CD4-positive, alpha-beta T cell treated with Interleukin-6 for 4 hours (primary cell): ENCODE measurements around the gene KCNA2.

Source experiments
- DNase-seq: peaks from one replicate; pipeline ENCODE4 v3.0.0-alpha.2; 2020; ENCODE audit warnings: mixed read lengths

KCNA2 gene

DNA sequence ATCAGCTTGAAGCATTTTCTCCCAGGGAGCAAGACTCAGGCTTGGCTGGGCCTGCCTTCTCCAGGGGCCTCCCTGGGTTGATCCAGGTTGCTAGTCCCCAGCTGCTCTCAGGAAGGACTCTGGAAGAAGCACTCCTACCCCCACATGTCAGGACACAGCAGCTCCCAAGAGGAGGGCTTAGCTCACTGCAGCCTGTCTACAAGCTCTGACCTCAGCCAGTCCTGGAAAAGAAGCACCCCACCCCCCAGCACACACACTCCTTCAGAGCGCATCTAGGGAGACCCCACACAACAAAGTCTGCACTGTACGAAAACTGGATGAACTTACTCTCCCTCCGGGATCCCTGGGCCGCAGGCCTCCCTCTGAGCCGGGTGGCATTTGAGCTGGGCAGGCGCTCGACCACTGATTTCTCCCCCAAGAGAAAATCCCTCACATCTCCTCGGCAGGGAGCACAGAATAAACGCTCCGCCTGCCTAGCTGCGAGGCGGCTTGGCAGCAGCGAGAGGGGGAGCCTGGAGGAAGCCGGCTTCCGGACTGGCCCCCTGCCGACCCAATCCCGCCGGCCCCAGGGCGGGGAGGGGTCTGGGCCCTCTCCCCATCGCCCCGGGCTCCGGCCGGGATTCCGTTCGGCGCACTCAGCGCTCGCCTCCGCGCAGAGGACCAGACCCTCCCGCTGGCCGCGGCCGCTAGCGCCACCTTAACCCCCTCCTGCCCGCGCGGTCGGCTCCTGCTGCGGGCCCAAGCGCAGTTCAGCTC, at the start of gene KCNA2:
KCNA2 (minus strand) TSS at position 458 of the 756 bp plus-strand sequence. CDS start 1,576 bp downstream, outside the sequence.
- DNase-seq = peak; percentile 11

DNA sequence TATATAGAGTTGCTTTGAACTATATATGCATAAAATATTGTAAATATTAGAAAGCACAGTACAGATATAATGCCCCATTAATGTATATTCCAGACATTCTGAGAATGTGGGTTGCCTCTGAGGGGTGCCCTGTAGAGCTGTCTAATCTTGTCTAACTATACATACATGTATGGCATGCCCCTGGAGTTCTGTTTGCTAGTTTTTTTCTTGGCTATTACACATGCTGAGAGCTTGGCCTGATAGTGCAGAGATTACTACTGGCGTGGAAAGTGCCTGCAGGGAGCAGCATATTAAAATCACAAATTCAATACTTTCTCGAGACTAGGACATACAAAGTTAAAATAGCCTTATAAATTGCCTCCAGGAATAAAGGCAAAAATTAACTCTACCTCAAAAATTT, 44.5 kb upstream of the KCNA2 start:
- no peak for DNase-seq

DNA sequence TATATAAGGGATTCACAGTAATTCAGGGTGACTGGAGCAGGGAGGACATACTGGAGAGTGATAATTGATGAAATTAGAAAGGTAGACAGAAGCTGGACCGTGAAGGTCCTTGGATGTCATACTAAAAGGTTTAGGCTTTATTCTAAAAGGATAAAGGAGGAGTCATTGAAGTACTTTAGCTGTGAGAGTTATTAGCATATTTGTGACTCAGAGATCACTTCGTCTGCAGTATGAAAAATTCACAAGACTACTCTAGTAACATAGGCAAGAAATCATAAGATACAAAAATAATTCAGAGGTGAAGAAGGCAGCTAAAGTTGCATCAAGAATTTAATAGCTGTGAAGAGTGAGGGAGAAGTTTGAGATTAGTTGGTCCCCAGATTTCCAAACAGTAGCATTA, 42.3 kb upstream of the KCNA2 start:
- DNase-seq = no peak

DNA sequence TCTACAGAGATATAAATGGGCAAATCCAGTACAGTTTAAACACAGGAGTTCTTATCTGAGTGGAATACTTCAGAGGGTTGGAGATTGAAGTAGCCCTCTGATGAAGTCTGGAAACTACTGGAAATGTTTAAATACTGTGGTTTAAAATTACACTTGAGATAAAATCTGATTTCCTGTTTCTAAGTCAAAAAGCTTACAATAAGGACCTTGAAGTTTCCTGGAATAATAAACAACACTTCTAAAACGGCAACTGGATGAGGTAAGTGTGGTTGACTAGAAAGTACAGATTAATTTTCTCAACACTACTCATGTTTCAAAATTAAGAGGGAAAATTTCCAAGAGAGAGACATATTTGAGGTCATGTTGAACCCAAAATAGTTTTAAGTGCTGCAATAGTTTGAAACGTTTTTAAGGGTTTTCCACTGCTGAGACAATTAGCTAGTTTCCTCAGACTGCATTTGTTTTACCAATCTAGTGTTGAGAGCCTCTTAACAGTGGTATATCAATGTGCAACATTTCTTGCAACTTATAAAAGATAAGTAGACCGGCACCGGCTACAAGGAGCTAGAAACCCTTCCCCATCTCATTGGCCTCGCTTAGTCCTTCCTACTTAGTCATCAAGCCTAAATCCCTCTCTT, 41.2 kb upstream of the KCNA2 start:
- no peak for DNase-seq

DNA sequence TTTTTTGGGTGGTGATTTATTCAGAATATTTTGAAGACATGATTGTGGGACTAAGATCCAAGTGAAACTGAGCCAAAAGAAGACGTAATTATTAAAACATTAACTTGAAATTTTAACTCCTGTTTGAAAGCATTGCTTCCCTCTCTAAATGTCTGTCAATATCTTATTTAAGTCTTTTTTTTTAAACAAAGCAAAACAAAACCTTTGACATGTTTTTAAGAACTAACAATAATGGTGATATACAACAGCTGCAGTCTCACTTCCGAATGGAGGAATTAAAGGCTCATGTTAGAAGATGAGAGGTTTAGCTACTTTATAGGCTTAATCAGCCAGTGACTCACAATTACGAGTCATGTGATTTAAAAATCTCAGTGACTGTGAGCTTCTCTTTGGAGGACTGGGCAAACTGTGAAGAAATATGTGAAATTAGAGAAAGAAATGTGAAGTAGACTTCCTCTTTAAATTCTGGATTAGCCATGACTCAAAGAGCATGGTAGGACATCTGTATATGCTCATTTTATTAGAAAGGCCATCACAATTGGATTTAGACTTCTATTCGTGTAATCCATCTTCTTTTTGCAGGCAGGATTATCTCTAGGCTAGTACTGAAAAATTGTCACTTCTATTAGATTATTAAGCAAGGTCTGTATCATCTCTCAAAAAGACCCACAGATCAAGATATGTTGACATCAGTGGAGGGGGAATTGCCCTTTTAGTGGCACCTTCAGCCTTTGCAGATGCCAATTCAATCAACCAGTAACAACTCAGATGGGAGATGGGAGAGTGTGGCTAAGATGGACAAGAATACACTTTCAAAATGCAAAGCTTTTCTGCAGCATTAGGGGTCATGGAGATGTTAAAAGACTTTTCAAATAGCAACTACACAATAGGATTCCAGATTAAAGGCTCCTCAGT, 39.9 kb upstream of the KCNA2 start:
- DNase-seq = no peak

DNA sequence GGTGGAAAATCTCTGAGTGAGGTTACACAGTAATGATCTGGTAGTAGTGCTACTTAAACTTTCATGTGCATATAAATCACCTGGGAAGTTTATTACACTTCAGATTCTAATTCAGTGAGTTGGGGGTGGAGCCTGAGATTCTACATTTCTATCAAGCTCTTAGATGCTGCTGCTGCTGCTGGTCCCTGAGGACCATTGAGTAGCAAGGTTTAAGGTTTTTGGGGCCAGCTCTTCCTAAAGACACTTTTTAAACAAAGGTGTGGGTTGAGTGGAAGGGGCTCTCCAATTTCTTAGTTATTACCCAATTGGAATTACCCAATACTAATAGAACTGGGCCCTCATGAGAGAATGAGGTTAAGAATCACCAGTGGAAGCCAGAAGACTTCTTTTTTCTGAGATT, 39.1 kb upstream of the KCNA2 start:
- DNase-seq = no peak

DNA sequence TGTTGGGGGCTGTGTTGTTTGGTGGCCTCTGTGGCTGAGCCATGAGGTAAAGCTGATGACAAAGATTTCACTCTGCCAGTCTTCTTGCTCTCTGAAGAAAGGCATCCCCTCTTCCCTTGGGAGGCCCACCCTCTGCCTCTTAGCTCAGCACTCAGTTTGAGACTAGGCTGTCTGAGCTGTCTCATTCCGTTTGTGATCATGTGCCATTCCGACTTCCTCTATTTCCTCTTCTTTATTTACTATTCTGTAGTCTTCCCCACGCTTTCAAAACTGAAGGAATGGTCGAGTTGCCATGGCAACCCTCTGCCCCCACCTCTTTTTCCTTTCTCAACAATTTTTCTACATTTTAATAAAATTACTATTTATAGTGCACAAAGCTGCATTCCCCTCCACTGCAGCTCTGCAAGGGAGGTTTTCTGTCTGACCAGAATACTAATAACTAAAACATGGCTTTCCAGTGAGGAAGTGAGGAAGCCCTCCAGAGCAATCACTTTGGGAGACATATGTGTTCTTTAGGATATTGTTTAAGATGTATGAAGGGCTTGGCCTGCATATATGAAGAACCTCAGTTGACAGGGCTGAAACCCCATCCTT, 37.8 kb upstream of the KCNA2 start:
- peak; percentile 30 for DNase-seq

DNA sequence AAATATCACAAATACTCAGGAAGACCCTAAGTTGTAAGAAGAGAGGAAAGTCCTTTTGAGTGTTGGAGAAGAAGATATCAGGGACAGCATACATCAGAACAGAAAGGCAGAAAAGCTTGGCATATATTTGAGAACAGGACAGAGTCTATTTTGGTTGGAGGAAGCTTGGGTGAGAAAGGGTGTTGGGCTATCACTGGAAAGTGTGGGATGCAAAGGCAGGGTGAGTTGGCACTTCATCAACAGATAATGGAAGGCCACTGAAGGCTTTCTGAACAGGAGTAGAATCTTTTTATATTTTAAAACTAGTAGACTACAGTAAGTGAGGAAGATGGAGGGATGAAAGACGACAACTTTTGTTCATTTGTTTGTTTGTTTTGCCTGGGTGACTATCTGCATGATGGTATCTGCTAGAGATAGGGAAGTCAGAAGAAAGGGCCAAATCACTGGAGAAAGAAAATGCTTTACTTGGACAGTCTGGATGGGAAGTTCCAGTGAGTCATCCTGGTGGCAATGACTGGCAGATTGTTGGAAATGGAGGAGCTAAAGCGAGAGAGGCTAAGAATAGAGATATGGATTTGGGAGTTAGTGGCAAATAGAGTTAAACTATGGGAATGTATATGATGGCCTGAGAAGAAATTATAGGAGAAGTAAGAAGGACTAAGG, 33.7 kb upstream of the KCNA2 start:
- no peak for DNase-seq

DNA sequence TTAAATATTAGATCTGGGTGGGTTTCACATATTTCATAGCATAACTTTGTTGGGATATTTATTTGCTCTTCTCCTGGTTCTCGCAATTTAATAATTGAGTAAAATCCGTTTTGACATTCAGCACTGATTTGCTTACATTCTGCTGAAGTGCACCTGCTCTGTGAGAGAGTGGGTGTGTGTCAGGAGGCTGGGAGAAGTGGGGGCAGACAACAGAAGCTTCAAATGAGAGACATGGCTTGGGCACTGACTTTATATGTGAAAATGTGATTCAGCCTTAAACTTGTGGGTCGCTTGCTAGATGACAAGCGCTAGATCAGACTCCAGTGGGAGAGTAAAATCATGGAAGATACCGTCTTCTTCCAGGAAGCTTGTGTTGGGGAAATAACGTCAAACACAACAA, 32.4 kb upstream of the KCNA2 start:
- peak; percentile 24 for DNase-seq

DNA sequence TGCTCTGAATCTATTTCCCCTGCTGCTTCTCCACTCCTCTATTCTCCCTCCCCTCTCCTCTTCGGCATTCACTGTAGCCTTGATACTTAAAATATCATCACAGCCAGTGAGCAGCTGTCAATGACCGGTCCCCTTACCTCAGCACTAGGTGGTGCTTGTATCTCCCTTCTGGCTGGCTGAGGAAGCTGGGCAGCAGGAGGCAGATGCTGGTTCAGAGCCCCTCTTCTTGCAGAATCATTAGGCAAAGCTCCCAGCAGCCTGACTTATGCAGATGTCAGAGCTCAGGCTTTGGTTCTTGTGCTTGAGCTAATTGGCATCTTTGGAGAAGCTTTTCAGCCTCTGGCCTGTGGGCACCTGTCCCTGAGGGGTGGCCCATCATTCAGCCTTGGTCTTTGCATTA, 31.9 kb upstream of the KCNA2 start:
- no peak for DNase-seq

DNA sequence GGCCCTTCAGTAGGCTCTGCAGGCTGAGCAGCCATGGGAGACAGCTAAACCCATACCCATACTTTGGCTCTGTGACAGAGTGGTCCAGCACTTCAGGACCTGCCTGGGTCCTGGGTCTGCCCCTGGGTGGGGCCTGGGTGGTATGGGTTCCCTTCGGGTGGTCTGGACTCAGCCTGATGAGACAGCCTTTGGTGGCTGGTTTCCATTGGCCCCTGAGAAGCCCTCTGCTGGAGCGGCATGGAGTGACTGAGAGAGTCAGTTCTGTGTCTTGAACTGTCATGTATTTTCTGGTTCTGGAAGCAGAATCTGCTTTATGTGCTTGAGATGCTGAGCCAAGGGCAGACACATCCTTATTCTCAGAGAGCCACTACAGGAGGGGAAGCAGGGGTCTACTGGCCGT, 31.3 kb upstream of the KCNA2 start:
- DNase-seq = no peak

DNA sequence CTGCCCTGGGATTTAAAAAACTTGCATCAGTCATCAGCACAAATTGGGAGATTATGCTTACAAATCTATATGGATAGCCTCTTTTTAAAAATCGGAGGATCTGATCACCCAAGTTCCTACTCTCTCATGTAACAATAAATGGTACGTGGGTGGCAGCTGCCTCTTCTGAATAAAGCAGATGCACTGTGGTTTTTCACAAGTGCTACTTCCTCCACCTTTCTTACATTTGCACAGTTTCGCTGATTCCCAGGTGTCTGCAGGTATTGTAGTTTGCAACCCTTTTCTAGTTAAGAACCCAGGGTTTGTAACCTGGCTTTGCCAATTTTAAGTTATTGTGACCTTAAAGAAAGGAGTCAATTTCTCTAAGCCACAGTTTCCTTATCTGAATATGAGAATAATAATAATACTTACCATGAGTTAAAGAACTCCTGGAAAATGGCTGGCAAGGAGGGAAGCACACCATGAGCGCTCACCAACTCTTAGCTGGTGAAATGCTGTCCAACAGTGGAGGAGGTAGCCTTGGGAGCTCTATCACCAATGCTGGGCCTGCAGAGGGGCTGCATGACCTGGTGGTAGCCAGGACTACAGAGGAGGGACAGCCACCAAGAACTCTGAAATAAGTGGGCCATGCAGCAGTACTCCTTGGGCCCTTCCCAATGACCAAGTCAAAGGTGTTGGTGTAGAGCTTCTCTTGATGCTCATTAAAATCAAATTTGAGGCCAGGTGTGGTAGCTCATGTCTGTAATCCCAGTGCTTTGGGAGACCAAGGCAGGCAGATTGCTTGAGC, 30.2 kb upstream of the KCNA2 start:
- DNase-seq = peak; percentile 58

DNA sequence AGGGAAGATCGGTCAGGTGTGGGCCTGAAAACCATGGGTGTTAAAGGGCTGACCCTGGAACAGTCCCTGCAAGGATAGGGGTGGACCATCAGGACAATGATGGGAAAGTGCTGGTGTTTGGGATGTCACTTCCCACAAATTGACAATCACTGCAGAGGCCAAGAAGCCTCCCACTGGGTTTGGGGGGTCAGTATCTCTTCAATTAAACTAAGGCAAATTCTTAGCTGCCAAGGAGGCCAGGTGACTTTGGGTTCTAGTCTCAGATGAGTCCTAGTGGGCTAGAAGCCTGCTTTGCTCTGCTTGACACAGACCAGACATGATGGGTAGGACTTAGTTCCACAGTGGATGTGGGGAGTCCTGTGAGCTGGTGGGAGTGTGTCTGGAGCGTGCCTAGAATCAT, 29.3 kb upstream of the KCNA2 start:
- DNase-seq = no peak

DNA sequence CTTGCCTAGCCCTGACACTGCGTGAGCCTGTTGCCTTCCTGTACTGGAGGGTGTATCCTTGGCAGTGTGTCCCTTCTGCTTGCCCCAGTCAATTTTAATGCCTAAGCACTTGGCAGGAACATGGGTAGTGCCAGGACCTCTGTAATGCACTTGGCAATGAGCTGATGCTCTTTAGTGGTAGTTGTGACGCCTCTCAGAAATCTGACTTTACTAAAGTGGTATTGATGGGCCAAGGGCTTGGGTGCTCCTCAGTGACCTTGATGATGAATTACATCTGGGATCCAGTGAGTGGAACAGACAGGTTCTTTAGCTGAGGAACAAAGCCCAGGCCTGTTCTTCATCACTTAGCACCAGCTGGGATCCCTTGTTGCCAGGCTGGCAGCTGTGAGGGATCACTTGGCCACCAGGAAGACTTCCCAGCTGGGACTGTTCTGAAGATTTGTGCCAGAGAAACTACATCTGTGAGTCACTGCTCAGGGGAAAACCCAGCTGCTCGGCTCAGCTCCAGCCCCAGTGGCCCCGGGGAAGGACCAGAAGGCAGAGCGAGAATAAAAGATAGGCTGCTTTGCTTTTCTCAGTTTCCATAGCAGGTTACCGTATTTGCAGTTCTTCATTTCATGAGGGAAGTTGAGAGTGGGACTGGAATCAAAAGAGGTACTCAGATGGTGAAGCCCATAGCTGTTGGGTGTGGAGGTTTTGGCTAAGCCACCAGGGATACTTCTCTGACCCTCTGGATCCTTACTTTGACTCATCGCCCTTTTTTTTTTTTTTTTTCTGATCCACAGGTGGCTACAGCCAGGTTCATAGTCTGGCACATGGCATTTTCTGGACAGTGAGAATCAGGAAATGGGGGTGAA, 28.5 kb upstream of the KCNA2 start:
- peak; percentile 73 for DNase-seq

DNA sequence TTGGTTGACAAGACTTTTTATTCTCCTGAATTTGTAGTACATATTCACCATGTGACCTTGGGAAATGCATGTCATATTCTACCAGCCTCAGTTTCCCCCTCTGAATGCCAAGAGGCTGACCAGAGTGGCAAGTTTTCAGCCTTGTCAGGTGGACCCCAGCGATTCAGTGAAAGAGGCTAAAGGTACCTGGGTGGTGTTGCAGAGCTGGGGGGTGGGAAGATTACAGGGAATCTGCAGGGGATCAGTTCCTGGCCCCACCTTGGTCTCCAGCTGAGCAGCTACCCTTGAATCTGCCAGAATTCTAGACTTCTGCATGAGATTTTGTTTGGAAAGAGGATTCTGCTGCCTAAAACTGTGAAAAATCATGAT, 27.9 kb upstream of the KCNA2 start:
- no peak for DNase-seq

DNA sequence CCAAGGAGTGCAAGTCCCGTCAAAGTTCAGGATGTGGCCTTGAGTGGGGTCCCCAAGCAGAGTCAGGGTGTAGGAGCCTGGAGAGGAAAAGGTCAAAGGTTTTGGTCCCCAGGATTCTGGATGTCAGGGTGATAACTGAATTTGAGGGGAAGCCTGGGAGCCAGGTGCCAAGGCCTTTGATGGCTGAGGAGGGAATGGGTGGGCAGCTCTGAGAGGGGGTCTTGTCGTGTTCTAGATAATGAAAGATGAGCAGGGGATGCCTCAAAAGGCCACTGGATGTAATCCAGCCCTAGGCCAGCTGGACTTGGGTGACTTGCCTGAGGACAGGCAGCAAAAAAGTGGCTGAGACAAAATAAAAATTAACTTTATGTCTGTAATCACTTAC, 27.5 kb upstream of the KCNA2 start:
- no peak for DNase-seq

DNA sequence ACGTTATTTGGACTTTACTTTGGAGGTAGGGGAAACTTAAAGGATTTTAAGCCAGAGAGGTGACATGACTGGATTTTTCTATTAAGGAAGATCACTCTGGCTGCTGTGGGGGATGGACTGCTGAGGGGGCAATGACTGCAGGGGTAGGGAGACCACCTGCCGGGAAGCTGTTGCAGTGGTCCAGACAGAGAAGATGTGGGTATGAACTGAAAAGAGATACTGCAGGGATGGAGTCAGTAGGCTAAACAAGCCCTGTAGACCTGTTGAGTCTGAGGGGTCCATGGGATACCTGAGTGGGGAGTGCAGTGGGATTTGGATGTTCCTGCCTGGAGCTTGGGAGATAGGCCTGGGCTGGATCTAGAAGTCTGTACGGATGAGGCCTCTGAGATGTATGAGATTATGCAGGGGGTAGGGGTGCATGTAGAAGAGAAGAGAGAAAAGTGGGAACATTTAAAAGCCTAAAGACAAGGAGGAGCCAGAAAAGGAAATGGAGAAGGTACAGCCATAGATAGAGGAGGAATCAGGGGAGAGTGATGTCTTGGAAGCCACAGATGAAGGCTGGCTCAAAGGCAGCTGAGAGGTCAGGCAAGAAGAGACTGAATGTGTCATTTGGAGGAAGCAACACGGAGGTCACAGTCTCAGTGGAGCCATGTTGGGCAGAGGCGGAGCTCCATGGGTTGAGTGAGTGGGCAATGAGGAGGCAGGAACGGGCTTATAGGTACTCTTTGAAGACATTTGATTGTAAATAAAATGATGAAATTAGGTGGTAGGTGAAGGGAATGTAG, 25.9 kb upstream of the KCNA2 start:
- peak; percentile 21 for DNase-seq

DNA sequence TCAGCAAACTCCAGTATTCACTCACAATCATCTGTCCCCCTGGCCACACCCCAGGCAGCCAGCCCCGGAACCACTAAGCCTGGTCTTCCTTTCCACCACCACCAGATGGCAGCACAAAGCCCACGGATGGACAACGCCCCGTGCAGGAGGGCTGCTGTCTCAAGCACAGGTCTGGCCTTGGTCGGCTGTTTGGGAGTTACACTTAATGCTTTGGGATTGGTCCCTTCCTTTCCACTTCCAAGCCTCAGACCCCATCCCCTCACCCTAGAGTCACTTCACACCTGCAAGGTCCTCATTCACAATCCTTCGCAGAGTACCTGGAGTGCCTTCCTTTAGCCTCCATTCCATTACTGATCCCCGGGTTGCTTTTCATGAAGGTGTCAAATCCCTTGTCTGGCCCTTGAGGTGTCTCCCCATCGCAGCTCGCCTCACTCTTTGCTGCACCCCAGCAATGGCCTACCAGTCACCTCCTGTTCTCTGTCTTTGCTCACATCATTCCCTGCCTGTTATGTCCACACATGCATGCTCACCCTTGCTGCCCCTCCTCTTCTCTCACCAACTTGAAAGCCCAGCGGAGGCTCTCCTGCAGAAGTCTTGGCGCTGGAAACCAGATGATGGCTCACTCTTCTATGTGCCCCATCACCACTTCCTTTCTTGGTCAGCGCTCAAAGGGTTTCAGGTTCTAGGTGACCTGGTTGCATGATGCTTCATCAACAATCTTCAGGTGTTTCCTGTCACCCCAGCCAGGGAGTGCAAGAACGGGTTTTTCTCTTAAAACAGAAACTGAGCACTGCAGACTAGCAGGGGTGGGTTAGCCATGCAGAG, 24.9 kb upstream of the KCNA2 start:
- DNase-seq = peak; percentile 92
